NCI-H345 treated with DMSO at 0.1 percent for 48 hours (cell line): ENCODE measurements around the gene FAM98C.
"Not testable (repeated sequence)": the region's sequence is repeated elsewhere in the genome, so short reads cannot be mapped to it uniquely, and the experiment has no call there.

Experiments used
- DNase-seq: peaks from one replicate; lab custom pipeline; 2025; ENCODE audit not compliant: unreplicated experiment; lab: John Stamatoyannopoulos, UW

FAM98C gene

GRCh38 chr19:38402967-38403674 is at the start of gene FAM98C:
FAM98C (plus strand) TSS chr19:38403093; CDS start chr19:38403154, 61 bp downstream.
- peak; percentile 99 for DNase-seq

- no peak for DNase-seq
These were observed 46.9 kb upstream of the FAM98C start for GRCh38 chr19:38355728-38356725.

GRCh38 chr19:38358071-38358470 is 44.8 kb upstream of the FAM98C start:
- no peak for DNase-seq

GRCh38 chr19:38359242-38360021 is 43.5 kb upstream of the FAM98C start:
- no peak for DNase-seq

GRCh38 chr19:38360351-38360750 is 42.5 kb upstream of the FAM98C start:
- peak; percentile 2 for DNase-seq

- DNase-seq: no peak
These were observed 41.9 kb upstream of the FAM98C start for GRCh38 chr19:38360839-38361631.

GRCh38 chr19:38361633-38362075 is 41.2 kb upstream of the FAM98C start:
- DNase-seq: peak; percentile 99

GRCh38 chr19:38362076-38362945 is 40.6 kb upstream of the FAM98C start:
- DNase-seq: peak; percentile 99

GRCh38 chr19:38362946-38363688 is 39.8 kb upstream of the FAM98C start:
- DNase-seq: not testable (repeated sequence)

GRCh38 chr19:38367041-38367440 is 35.9 kb upstream of the FAM98C start:
- no peak for DNase-seq

- DNase-seq: no peak
These were observed 33.3 kb upstream of the FAM98C start for GRCh38 chr19:38369584-38369983.

- no peak for DNase-seq
These were observed 32.6 kb upstream of the FAM98C start for GRCh38 chr19:38370299-38370698.

GRCh38 chr19:38371081-38371480 is 31.8 kb upstream of the FAM98C start:
- no peak for DNase-seq

- no peak for DNase-seq
These were observed 29.0 kb upstream of the FAM98C start for GRCh38 chr19:38373907-38374331.

- DNase-seq: peak; percentile 100
These were observed 28.4 kb upstream of the FAM98C start, which contains the start of gene PSMD8 for GRCh38 chr19:38374332-38375097. PSMD8 (plus strand) TSS chr19:38374571; CDS start chr19:38374602, 31 bp downstream.

GRCh38 chr19:38375098-38375493 is 27.8 kb upstream of the FAM98C start:
- DNase-seq: no peak

- DNase-seq: no peak
These were observed 27.1 kb upstream of the FAM98C start for GRCh38 chr19:38375748-38376147.

- no peak for DNase-seq
These were observed 26.3 kb upstream of the FAM98C start for GRCh38 chr19:38376576-38376975.
